ENCODE data around the gene ZNF587. TPM values are rescaled to one million over a fixed set of nuclear protein-coding genes. Genes with fewer than 3 reads are reported as not detected.
A peak's percentile ranks its signal among the peaks of the same experiment; 100 is the strongest.
"Not testable (repeated sequence)": the region's sequence is repeated elsewhere in the genome, so short reads cannot be mapped to it uniquely, and the experiment has no call there.

The ZNF587 gene
- total RNA-seq, 2 donors from 2014 or later: 11.6 to 12.5 TPM

DNA sequence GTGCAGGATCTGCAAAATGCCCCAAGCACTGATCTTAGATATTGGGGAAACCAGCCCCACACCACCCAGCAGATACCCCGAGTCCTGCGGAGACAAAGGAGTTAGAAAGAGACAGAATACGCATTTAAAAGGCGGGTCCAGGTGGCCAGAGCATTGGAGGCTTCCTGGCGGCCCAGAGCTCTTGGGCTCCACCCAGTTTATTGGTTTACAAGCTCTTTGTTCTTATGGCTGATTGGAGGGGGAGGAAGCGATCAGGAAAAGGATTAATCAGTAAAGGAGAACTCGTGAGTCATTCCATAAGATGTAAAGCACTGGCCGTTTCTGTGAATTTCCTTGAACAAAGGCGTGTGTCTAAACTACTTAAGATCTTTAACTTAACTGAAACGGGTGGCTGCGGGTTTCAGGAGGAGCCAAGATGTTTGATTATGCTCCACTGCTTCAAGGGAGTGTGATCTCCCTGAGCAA is 926 bp downstream of the ZNF587 start:
- Histone ChIP-seq H3K36me3 (peaks cover 17% of the 10 kb centered on the region), H3K9me3 (no peaks in the 10 kb centered on the region), H3K4me3 (peak overlapping the region; percentile 62 to 74), H3K4me1 (peaks cover 0 to 12% of the 10 kb centered on the region in 2 donors), H3K27me3 (no peaks in the 10 kb centered on the region), H3K27ac (no peak overlapping the region)
- TF ChIP-seq CTCF (IDR thresholded peaks at IDR 0.05): no peak
- DNase-seq (ENCODE audit: low spot score): no peak

DNA sequence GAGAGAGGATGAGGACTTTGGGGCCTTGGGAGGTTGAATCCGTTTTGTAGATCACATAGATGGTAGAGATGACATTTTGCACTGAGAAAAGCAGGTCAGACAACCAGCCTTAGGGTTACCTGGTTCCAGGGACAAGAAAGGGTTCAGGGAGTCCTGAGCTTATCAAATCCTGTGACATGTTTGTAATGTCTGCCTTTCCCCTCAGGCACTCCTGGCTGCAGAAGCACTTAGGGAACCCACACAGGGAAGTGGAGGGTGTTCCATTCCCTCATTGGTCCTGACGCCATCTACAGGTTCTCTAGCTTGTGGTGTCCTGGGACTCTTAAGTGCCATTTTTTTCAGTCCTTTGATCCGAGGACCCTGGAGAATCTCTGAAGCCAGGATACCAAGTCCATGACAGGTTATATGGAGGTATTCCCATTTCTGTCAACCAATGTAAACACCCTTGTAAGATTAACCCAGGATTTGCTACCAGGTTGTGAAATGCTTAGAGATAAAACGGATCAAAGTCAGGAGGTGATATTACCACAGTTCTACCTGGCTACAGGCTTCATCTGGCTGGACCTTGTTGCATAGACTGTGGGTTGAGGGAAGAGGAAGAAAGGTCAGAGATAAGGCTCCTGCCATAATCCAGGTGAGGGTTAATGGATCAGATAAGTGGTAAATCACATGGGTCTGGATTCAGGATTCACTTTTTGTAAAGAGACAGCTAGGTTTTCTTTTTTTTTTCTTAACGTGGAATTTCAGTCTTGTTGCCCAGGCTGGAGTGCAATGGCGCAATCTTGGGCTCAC is 2.3 kb downstream of the ZNF587 start:
- Histone ChIP-seq H3K4me1 (peaks cover 0 to 12% of the 10 kb centered on the region in 2 donors), H3K36me3 (peaks cover 31% of the 10 kb centered on the region)
- not testable (repeated sequence) for H3K27ac ChIP-seq; H3K4me3 ChIP-seq; DNase-seq (ENCODE audit: low spot score); H3K9me3 ChIP-seq; H3K27me3 ChIP-seq

DNA sequence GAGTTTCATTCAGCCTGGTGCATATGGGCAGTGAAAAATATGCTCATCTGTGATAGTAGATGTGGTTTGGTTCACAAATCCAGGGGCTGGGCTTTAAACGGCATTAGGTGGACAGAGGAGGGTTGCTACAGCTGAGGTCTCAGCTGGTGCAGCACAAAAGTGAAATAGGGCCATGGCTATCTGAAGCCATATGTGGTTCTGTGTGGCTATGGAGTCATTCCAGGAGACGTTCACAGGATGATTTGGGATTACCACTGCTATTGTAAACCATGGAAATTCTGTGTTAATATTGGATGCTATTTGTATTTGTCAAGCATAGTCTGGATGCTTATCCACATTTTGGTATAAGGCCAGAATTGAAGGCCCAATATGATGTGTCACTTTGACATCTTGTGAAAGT is 4.5 kb downstream of the ZNF587 start:
- not testable (repeated sequence) for H3K4me3 ChIP-seq; H3K27me3 ChIP-seq; H3K9me3 ChIP-seq; DNase-seq (ENCODE audit: low spot score)
- Histone ChIP-seq H3K4me1 (peaks cover 0 to 12% of the 10 kb centered on the region in 2 donors), H3K36me3 (peaks cover 40% of the 10 kb centered on the region), H3K27ac (peak overlapping the region in 1 of 2 donors; percentile 6)

DNA sequence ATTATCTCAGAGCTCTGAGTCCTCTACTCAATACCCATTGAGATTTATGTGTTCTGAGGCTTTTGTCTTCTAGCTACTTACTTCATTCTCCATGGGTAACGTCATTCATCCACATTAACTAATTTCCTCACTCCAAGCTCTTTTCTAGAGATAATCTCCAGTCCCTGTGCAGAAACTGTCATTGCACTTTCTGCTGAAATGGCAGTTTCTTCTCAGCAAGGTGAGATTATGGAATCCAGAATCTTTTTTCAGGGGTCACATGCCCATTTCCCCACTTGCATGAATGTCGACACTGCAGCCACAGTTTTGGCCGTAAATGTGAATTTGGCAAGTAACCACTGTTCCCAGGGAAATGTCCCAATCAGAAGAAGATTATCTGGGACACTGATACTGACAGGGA is 12.7 kb downstream of the ZNF587 start:
- H3K9me3 ChIP-seq: peaks cover 0 to 40% of the 10 kb centered on the region in 2 donors
- H3K27me3 ChIP-seq; H3K27ac ChIP-seq; DNase-seq (ENCODE audit: low spot score); H3K4me3 ChIP-seq; H3K4me1 ChIP-seq: not testable (repeated sequence)
- peaks cover 88% of the 10 kb centered on the region for H3K36me3 ChIP-seq

- Histone ChIP-seq H3K4me3 (no peak overlapping the region), H3K27ac (no peak overlapping the region), H3K9me3 (peaks cover 12 to 65% of the 10 kb centered on the region in 2 donors), H3K36me3 (peaks cover 54% of the 10 kb centered on the region), H3K4me1 (no peaks in the 10 kb centered on the region), H3K27me3 (no peaks in the 10 kb centered on the region)
- TF ChIP-seq CTCF (IDR thresholded peaks at IDR 0.05): no peak
- DNase-seq (ENCODE audit: low spot score): no peak
These were observed 18.3 kb downstream of the ZNF587 start for GRCh38 chr19:57867868-57868492.

DNA sequence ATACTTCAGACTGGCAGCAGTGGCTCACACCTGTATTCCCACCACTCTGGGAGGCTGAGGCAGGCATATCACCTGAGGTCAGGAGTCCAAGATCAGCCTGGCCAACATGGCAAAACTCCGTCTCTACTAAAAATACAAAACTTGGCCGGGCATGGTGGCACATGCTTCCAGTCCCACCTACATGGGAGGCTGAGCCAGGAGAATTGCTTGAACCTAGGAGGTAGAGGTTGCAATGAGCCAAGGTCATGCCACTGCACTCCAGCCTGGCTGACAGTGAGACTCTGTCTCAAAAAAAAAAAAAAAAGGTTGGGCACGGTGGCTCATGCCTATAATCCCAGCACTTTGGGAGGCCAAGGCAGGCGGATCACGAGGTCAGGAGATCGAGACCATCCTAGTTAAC is 20.0 kb downstream of the ZNF587 start:
- Histone ChIP-seq H3K9me3 (peaks cover 18 to 82% of the 10 kb centered on the region in 2 donors), H3K36me3 (peaks cover 48% of the 10 kb centered on the region)
- not testable (repeated sequence) for H3K4me1 ChIP-seq; DNase-seq (ENCODE audit: low spot score); H3K27me3 ChIP-seq; H3K4me3 ChIP-seq; H3K27ac ChIP-seq

GRCh38 chr19:57870225-57870624 is 20.6 kb downstream of the ZNF587 start:
- TF ChIP-seq CTCF (IDR thresholded peaks at IDR 0.05): no peak
- Histone ChIP-seq H3K4me3 (no peak overlapping the region), H3K4me1 (no peaks in the 10 kb centered on the region), H3K36me3 (peaks cover 43% of the 10 kb centered on the region), H3K27ac (no peak overlapping the region), H3K27me3 (no peaks in the 10 kb centered on the region), H3K9me3 (peaks cover 18 to 84% of the 10 kb centered on the region in 2 donors)
- no peak for DNase-seq (ENCODE audit: low spot score)

Data from right atrium auricular region (tissue), 2 donors.